HG02798 (cell line): Measurements from ENCODE around the gene CAMK2G.
A peak's percentile ranks its signal among the peaks of the same experiment; 100 is the strongest.
"Not testable (repeated sequence)": the region's sequence is repeated elsewhere in the genome, so short reads cannot be mapped to it uniquely, and the experiment has no call there.

Experiments
- ATAC-seq: cut with Tn5 transposase; IDR thresholded peaks from one replicate; pipeline ENCODE4 v1.9.1; 2021; ENCODE audit warnings: mild to moderate bottlenecking; ENCODE audit not compliant: unreplicated experiment, poor library complexity

Gene CAMK2G

GRCh38 chr10:73874267-73875138 is at the start of gene CAMK2G:
CAMK2G (minus strand) TSS chr10:73874555; CDS start chr10:73874461, 94 bp downstream.
- ATAC-seq = peak; percentile 86

- no peak for ATAC-seq
Measured at GRCh38 chr10:73922864-73923133, 48.4 kb upstream of the CAMK2G start.

GRCh38 chr10:73922007-73922863 is 47.9 kb upstream of the CAMK2G start:
- ATAC-seq = peak; percentile 44

GRCh38 chr10:73920089-73920488 is 45.7 kb upstream of the CAMK2G start:
- ATAC-seq = no peak

GRCh38 chr10:73919481-73919880 is 45.1 kb upstream of the CAMK2G start:
- ATAC-seq = not testable (repeated sequence)

GRCh38 chr10:73917566-73918305 is 43.4 kb upstream of the CAMK2G start:
- ATAC-seq = no peak

- ATAC-seq = no peak
Measured at GRCh38 chr10:73916761-73917470, 42.6 kb upstream of the CAMK2G start.

- ATAC-seq = no peak
Measured at GRCh38 chr10:73915206-73915851, 41.0 kb upstream of the CAMK2G start.

- ATAC-seq = no peak
Measured at GRCh38 chr10:73914036-73914435, 39.7 kb upstream of the CAMK2G start.

- ATAC-seq = no peak
Measured at GRCh38 chr10:73911553-73912004, 37.2 kb upstream of the CAMK2G start.

- ATAC-seq = no peak
Measured at GRCh38 chr10:73910764-73911552, 36.6 kb upstream of the CAMK2G start, which contains the start of gene PLAU. PLAU (plus strand) TSS chr10:73911132; CDS start chr10:73911556, 424 bp downstream.

GRCh38 chr10:73910401-73910763 is 36.0 kb upstream of the CAMK2G start:
- ATAC-seq = no peak

GRCh38 chr10:73909540-73910115 is 35.3 kb upstream of the CAMK2G start:
- no peak for ATAC-seq

GRCh38 chr10:73908853-73909539 is 34.6 kb upstream of the CAMK2G start:
- ATAC-seq = peak; percentile 39

- ATAC-seq = no peak
Measured at GRCh38 chr10:73907841-73908517, 33.6 kb upstream of the CAMK2G start.

- ATAC-seq = no peak
Measured at GRCh38 chr10:73906524-73907447, 32.4 kb upstream of the CAMK2G start.
